D721Med (cell line): ENCODE data around the gene C4orf50.

Experiments
- DNase-seq: peaks from one replicate; pipeline ENCODE4 v3.0.0; 2011; ENCODE audit warnings: low spot score; ENCODE audit not compliant: insufficient read length
- FAIRE-seq: peaks from 2 replicates; lab custom pipeline; 2011; peaks lifted over from hg19 to GRCh38; lab: Jason Lieb, UNC
- CTCF ChIP-seq: IDR thresholded peaks from 2 replicates; pipeline ENCODE4 v1.5.1; 2012; ENCODE audit warnings: mild to moderate bottlenecking, control low read depth; ENCODE audit not compliant: insufficient read depth; ENCODE audit errors: missing control alignments

Gene C4orf50

GRCh38 chr4:5945936-5946335 is 72.3 kb downstream of the C4orf50 start:
- TF ChIP-seq CTCF = no peak
- no peak for DNase-seq

GRCh38 chr4:5945171-5945570 is 73.1 kb downstream of the C4orf50 start:
- DNase-seq = no peak
- FAIRE-seq = no peak

More at GRCh38 chr4:5945936-5946335, 72.3 kb downstream of the C4orf50 start:
- no peak for FAIRE-seq

GRCh38 chr4:5943561-5943960 is 74.7 kb downstream of the C4orf50 start:
- TF ChIP-seq CTCF = no peak
- DNase-seq (no peak), FAIRE-seq (no peak)

More at GRCh38 chr4:5945171-5945570, 73.1 kb downstream of the C4orf50 start:
- TF ChIP-seq CTCF = no peak

- DNase-seq (no peak), FAIRE-seq (no peak)
- no peak for TF ChIP-seq CTCF
Measured at GRCh38 chr4:5942947-5943346, 75.3 kb downstream of the C4orf50 start.

GRCh38 chr4:5941601-5942000 is 76.6 kb downstream of the C4orf50 start:
- DNase-seq (no peak), FAIRE-seq (no peak)
- TF ChIP-seq CTCF = no peak

- no peak for TF ChIP-seq CTCF
- FAIRE-seq = no peak
- no peak for DNase-seq
Measured at GRCh38 chr4:5940470-5941203, 77.6 kb downstream of the C4orf50 start.

- TF ChIP-seq CTCF = no peak
- no peak for FAIRE-seq
- DNase-seq = no peak
Measured at GRCh38 chr4:5933996-5934831, 84.0 kb downstream of the C4orf50 start.
